T-helper 1 cell treated with Interleukin-12 subunit alpha and Interleukin-12 subunit beta and Interleukin-4 antibody, amounts not matched to agents 30 μg/mL and 1 μg/mL, for 36 hours (primary cell): ENCODE measurements around the gene BTN1A1.
"Not testable (repeated sequence)": the region's sequence is repeated elsewhere in the genome, so short reads cannot be mapped to it uniquely, and the experiment has no call there.

Source experiments
- H3K27ac Mint-ChIP-seq: one replicate; pipeline ENCODE4 v1.8.0; 2021; ENCODE audit warnings: mild to moderate bottlenecking, mixed read lengths
- H3K27me3 Mint-ChIP-seq: one replicate; pipeline ENCODE4 v1.8.0; 2021; ENCODE audit warnings: low read depth, mixed read lengths
- H3K36me3 Mint-ChIP-seq: one replicate; pipeline ENCODE4 v1.8.0; 2021; ENCODE audit warnings: low read depth, mixed read lengths
- H3K4me1 Mint-ChIP-seq: one replicate; pipeline ENCODE4 v1.8.0; 2021; ENCODE audit warnings: low read depth, mixed read lengths
- H3K4me3 Mint-ChIP-seq: one replicate; pipeline ENCODE4 v1.8.0; 2021; ENCODE audit warnings: mild to moderate bottlenecking, moderate library complexity, mixed read lengths
- H3K9me3 Mint-ChIP-seq: one replicate; pipeline ENCODE4 v1.8.0; 2021; ENCODE audit warnings: mixed read lengths

Gene BTN1A1

DNA sequence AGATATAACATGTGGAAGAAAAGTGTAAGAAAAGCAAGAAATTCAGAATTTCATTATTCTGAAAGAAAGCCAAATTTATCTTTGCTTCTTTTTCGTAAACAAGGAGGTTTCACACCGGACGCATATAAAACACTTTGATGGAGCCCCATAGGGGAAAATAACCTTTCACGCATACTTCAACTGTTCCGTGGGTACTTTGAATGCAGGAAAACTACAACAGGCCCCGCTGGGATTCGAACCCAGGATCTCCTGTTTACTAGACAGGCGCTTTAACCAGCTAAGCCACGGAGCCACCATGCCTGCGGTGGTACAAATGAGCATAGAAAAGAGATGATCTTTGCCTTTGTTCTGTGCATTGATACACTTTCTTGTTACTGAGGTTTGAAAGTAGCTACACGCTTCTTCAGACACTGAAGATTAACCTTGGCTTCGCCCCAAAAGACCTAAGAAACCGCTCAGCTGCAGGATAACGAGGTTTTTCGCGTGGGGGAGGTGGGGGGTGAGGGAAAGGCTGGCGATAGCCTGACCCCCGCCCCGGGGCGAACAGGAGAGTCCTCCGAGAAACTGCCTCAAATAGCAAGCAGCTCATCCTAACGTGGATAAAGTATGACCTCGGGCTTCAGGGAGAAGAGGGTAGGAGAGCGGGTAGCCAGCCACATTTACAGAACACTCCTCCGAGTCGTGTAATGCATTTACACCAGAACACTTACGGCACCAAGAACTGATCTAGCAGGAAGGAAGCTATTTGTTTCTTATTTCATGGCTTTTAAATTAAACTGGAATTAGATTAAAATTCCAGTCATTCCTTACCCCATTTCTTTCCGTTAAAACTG is 32.8 kb downstream of the BTN1A1 start:
- peak overlapping the region; percentile 99 for H3K4me3 Mint-ChIP-seq
- peaks cover 6% of the 10 kb centered on the region for H3K36me3 Mint-ChIP-seq
- H3K9me3 Mint-ChIP-seq = no peaks in the 10 kb centered on the region
- H3K4me1 Mint-ChIP-seq = peaks cover 39% of the 10 kb centered on the region
- H3K27ac Mint-ChIP-seq = peak overlapping the region; percentile 94
- H3K27me3 Mint-ChIP-seq = peaks cover 7% of the 10 kb centered on the region

DNA sequence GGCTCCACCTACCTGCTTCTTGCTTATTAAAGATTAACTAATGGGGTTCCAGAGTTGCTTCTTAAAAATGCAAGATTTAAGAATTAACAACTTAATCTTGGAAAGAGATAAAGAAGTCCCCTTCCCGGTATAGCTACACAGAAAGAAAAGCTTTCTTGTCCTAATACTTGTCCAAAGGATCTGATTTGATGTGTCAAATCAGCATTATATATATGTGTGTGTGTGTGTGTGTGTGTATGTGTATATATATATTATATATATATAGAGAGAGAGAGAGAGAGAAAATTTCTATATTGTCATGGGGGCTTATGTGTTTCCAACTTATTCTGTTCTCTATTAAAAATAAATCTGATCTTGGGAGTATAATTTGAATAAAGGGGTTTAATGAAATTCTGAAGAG is 33.4 kb downstream of the BTN1A1 start:
- Mint-ChIP-seq H3K9me3 (no peaks in the 10 kb centered on the region), H3K36me3 (peaks cover 9% of the 10 kb centered on the region), H3K4me1 (peaks cover 41% of the 10 kb centered on the region), H3K27me3 (peaks cover 9% of the 10 kb centered on the region), H3K27ac (peak overlapping the region; percentile 94), H3K4me3 (peak overlapping the region; percentile 99)

GRCh38 chr6:26534681-26535465 is 34.8 kb downstream of the BTN1A1 start:
- H3K4me3 Mint-ChIP-seq = peak overlapping the region; percentile 25

GRCh38 chr6:26536571-26537159 is 36.6 kb downstream of the BTN1A1 start:
- Mint-ChIP-seq H3K27ac (peak overlapping the region; percentile 98), H3K36me3 (peaks cover 26% of the 10 kb centered on the region), H3K27me3 (peaks cover 9% of the 10 kb centered on the region), H3K4me1 (peaks cover 56% of the 10 kb centered on the region), H3K4me3 (peak overlapping the region; percentile 88), H3K9me3 (no peaks in the 10 kb centered on the region)

More at GRCh38 chr6:26534681-26535465, 34.8 kb downstream of the BTN1A1 start:
- Mint-ChIP-seq H3K36me3 (peaks cover 14% of the 10 kb centered on the region), H3K4me1 (peaks cover 48% of the 10 kb centered on the region), H3K27ac (peak overlapping the region; percentile 27), H3K9me3 (no peaks in the 10 kb centered on the region), H3K27me3 (peaks cover 9% of the 10 kb centered on the region)

GRCh38 chr6:26537160-26537845 is 37.2 kb downstream of the BTN1A1 start:
- Mint-ChIP-seq H3K9me3 (no peaks in the 10 kb centered on the region), H3K27me3 (peaks cover 9% of the 10 kb centered on the region), H3K27ac (peak overlapping the region; percentile 98), H3K4me1 (peaks cover 54% of the 10 kb centered on the region), H3K4me3 (peak overlapping the region; percentile 88), H3K36me3 (peaks cover 27% of the 10 kb centered on the region)

DNA sequence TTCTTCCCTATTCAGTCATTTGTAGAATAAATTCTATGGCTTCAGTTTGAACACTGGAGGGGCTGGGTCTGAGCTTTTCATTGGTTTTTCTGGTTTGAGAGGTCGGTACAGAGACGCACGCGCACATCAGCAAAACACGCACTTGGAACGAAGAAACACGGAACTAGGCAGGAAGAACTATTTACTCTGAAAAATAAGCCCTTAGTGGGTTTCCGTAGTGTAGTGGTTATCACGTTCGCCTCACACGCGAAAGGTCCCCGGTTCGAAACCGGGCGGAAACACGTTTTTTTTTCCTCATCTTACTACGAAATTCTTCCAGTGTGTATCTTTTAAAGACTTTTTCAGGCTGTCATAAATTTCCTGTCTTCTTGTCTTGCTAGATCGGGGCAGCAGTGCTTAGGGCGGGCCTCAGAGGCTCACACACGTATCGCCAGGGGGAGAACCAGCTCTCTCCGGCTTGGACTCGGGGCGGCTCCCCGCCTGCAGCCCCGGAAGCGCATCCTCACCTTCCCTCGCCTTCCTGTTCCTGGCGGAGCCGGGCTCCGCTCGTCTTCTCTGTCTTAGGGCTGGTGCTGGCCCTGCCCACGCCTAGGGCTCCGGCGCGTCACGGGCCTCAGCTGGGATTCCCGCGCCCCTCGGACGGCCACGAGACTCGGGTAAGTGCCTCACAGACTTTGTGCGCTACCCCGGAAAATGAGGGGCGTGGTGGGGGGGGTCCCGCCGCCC is 37.9 kb downstream of the BTN1A1 start, which contains the start of gene HMGN4:
TSS of gene HMGN4 (plus strand) at position 521 of the 726 bp plus-strand sequence. CDS start 6,841 bp downstream, outside the sequence.
- H3K9me3 Mint-ChIP-seq = no peaks in the 10 kb centered on the region
- H3K27me3 Mint-ChIP-seq = peaks cover 6% of the 10 kb centered on the region
- H3K27ac Mint-ChIP-seq = peak within 1 kb of the TSS; percentile 98
- H3K4me3 Mint-ChIP-seq = peak within 1 kb of the TSS; percentile 88
- peaks cover 51% of the 10 kb centered on the region for H3K4me1 Mint-ChIP-seq
- H3K36me3 Mint-ChIP-seq = peaks cover 29% of the 10 kb centered on the region

DNA sequence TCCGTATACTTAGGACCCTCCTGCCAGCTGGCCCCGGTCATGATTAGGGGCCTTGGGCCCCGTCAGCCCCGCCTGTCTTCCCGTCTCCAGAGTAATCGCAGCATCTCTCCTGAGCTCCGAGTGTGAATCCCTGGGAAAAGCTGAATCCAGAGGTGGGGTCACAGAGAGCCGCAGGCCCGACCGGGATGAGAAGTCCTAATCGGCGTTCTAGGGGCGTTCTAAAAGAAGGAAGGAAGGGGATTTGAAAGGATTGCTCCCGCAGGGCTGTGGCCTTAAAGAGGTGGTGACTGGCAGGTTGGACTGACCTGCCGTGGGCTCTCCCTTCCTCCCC is 38.4 kb downstream of the BTN1A1 start:
- peaks cover 31% of the 10 kb centered on the region for H3K36me3 Mint-ChIP-seq
- H3K27ac Mint-ChIP-seq = peak overlapping the region; percentile 98
- H3K9me3 Mint-ChIP-seq = no peaks in the 10 kb centered on the region
- H3K4me1 Mint-ChIP-seq = peaks cover 48% of the 10 kb centered on the region
- H3K27me3 Mint-ChIP-seq = peaks cover 5% of the 10 kb centered on the region
- peak overlapping the region; percentile 88 for H3K4me3 Mint-ChIP-seq

DNA sequence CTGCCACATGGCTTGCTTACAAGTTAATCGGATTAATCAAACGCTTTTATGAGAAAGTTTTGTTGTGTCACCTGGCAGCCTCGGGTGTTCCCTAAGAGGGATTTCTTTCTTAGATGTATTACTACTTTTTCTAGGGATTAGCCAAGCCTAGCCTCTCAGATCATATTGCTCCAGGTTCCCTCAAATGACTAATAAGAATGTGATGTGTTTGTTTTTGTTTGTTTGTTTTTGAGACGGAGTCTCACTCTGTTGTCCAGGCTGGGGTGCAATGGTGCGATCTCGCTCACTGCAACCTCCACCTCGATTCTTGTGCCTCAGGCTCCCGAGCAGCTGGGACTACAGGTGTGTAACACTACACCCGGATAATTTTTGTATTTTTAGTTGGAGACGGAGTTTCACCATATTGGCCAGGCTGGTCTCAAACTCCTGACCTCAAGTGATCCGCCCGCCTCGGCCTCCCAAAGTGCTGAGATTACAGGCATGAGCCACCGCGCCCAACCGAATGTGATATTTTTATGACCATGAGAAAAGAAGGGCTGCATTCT is 39.0 kb downstream of the BTN1A1 start:
- H3K9me3 Mint-ChIP-seq = no peaks in the 10 kb centered on the region

GRCh38 chr6:26541579-26541978 is 41.5 kb downstream of the BTN1A1 start:
- peaks cover 5% of the 10 kb centered on the region for H3K27me3 Mint-ChIP-seq
- H3K27ac Mint-ChIP-seq = no peak overlapping the region
- peaks cover 46% of the 10 kb centered on the region for H3K36me3 Mint-ChIP-seq
- no peak overlapping the region for H3K4me3 Mint-ChIP-seq
- peaks cover 47% of the 10 kb centered on the region for H3K4me1 Mint-ChIP-seq
- no peaks in the 10 kb centered on the region for H3K9me3 Mint-ChIP-seq

More for the DNA sequence above, 39.0 kb downstream of the BTN1A1 start:
- Mint-ChIP-seq H3K27ac (peak overlapping the region; percentile 98), H3K4me3 (peak overlapping the region; percentile 88), H3K27me3 (peaks cover 5% of the 10 kb centered on the region), H3K4me1 (peaks cover 47% of the 10 kb centered on the region), H3K36me3 (peaks cover 34% of the 10 kb centered on the region)

DNA sequence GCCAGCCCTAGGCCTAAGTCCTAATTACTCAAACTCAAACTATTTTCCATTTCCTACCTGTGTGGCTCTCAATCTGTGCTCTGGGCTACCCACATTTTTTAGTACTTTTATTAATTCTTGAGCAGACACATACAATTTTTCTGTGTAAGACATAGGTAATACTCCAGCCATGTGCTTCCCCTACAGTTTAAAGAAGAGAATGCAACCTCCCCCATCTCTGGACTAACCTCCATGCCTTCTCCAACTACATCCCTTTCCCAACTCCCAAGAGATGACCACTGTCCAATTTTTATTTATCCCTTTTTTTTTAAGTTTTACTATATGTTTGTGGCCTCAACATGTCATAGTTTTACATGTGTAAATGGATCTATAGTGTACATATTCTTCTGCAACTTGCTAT is 43.9 kb downstream of the BTN1A1 start:
- Mint-ChIP-seq H3K4me1 (peaks cover 33% of the 10 kb centered on the region), H3K36me3 (peaks cover 42% of the 10 kb centered on the region), H3K27me3 (no peaks in the 10 kb centered on the region), H3K4me3 (no peak overlapping the region), H3K9me3 (no peaks in the 10 kb centered on the region), H3K27ac (no peak overlapping the region)

DNA sequence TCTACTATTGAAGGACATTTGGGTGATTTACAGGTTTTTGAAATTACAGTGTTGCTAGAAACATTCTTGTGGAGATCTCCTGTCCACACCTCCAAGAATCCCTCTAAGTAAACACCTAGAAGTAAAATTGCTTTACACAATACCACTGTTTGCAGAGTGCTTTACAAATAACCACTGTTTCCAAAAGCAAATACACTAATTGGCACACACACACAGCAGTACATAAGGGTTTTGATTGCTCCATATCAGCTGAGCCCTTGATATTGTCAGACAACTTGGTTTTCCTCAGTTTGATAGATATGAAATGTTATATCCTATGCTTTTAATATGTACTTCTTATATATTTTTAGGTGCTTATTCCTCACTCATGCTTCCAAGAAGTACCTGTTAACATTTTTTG is 44.4 kb downstream of the BTN1A1 start:
- H3K9me3 Mint-ChIP-seq = no peaks in the 10 kb centered on the region
- peaks cover 29% of the 10 kb centered on the region for H3K4me1 Mint-ChIP-seq
- H3K4me3 Mint-ChIP-seq = no peak overlapping the region
- H3K36me3 Mint-ChIP-seq = peaks cover 40% of the 10 kb centered on the region
- no peak overlapping the region for H3K27ac Mint-ChIP-seq
- H3K27me3 Mint-ChIP-seq = no peaks in the 10 kb centered on the region

GRCh38 chr6:26545627-26546026 is 45.5 kb downstream of the BTN1A1 start:
- H3K27ac Mint-ChIP-seq = no peak overlapping the region

DNA sequence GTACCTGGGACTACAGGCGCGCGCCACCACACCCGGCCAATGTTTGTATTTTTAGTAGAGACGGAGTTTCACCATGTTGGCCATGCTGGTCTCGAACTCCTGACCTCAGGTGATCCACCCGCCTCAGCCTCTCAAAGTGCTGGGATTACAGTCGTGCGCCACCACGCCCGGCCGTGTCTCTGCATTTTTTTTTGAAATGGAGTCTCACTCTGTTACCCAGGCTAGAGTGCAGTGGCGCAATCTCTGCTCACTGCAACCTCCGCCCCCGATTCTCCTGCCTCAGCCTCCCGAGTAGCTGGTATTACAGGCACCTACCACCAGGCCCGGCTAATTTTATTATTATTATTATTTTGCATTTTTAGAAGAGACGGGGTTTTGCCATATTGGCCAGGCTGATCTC is 47.3 kb downstream of the BTN1A1 start:
- H3K27me3 Mint-ChIP-seq, H3K4me3 Mint-ChIP-seq, H3K27ac Mint-ChIP-seq, H3K9me3 Mint-ChIP-seq: not testable (repeated sequence)
- H3K4me1 Mint-ChIP-seq = peaks cover 25% of the 10 kb centered on the region
- H3K36me3 Mint-ChIP-seq = peaks cover 26% of the 10 kb centered on the region

More at GRCh38 chr6:26545627-26546026, 45.5 kb downstream of the BTN1A1 start:
- no peaks in the 10 kb centered on the region for H3K27me3 Mint-ChIP-seq
- peaks cover 28% of the 10 kb centered on the region for H3K4me1 Mint-ChIP-seq
- peaks cover 34% of the 10 kb centered on the region for H3K36me3 Mint-ChIP-seq
- H3K9me3 Mint-ChIP-seq = no peaks in the 10 kb centered on the region
- H3K4me3 Mint-ChIP-seq = no peak overlapping the region
